ENCODE results near the gene GREB1.

Gene GREB1

GRCh38 chr2:11505652-11506610, 27.9 kb upstream of the GREB1 start:
- no peak for DNase-seq
- in situ Hi-C loops (cut with MboI; ENCODE audit: low pct_unique_long_range_greater_than_20kb, low sequenced_read_pairs), result no loop called here

- in situ Hi-C loops (cut with MboI; ENCODE audit: low pct_unique_long_range_greater_than_20kb, low sequenced_read_pairs), result no loop called here
- DNase-seq, result no peak
These were observed 27.3 kb upstream of the GREB1 start for GRCh38 chr2:11506611-11506969.

- in situ Hi-C loops (cut with MboI; ENCODE audit: low pct_unique_long_range_greater_than_20kb, low sequenced_read_pairs), result no loop called here
- no peak for DNase-seq
These were observed 26.3 kb upstream of the GREB1 start for GRCh38 chr2:11507517-11507916.

GRCh38 chr2:11508279-11508678, 25.6 kb upstream of the GREB1 start:
- DNase-seq, result no peak
- in situ Hi-C loops (cut with MboI; ENCODE audit: low pct_unique_long_range_greater_than_20kb, low sequenced_read_pairs), result no loop called here

- in situ Hi-C loops (cut with MboI; ENCODE audit: low pct_unique_long_range_greater_than_20kb, low sequenced_read_pairs), result no loop called here
These were observed 24.0 kb upstream of the GREB1 start for GRCh38 chr2:11509657-11510360.

GRCh38 chr2:11512431-11512830, 21.4 kb upstream of the GREB1 start:
- no peak for DNase-seq
- in situ Hi-C loops (cut with MboI; ENCODE audit: low pct_unique_long_range_greater_than_20kb, low sequenced_read_pairs), result no loop called here

More at GRCh38 chr2:11509657-11510360, 24.0 kb upstream of the GREB1 start:
- no peak for DNase-seq

- DNase-seq, result no peak
- in situ Hi-C loops (cut with MboI; ENCODE audit: low pct_unique_long_range_greater_than_20kb, low sequenced_read_pairs), result no loop called here
These were observed 20.5 kb upstream of the GREB1 start for GRCh38 chr2:11513319-11513718.

- DNase-seq, result no peak
- in situ Hi-C loops (cut with MboI; ENCODE audit: low pct_unique_long_range_greater_than_20kb, low sequenced_read_pairs), result no loop called here
These were observed 19.6 kb upstream of the GREB1 start for GRCh38 chr2:11514081-11514730.

GRCh38 chr2:11514904-11515303, 18.9 kb upstream of the GREB1 start:
- DNase-seq, result no peak
- in situ Hi-C loops (cut with MboI; ENCODE audit: low pct_unique_long_range_greater_than_20kb, low sequenced_read_pairs), result no loop called here

GRCh38 chr2:11515490-11515981, 18.3 kb upstream of the GREB1 start:
- no peak for DNase-seq
- in situ Hi-C loops (cut with MboI; ENCODE audit: low pct_unique_long_range_greater_than_20kb, low sequenced_read_pairs), result no loop called here

GRCh38 chr2:11516984-11517648, 16.7 kb upstream of the GREB1 start:
- no peak for DNase-seq
- in situ Hi-C loops (cut with MboI; ENCODE audit: low pct_unique_long_range_greater_than_20kb, low sequenced_read_pairs), result no loop called here

GRCh38 chr2:11517906-11518305, 15.9 kb upstream of the GREB1 start:
- in situ Hi-C loops (cut with MboI; ENCODE audit: low pct_unique_long_range_greater_than_20kb, low sequenced_read_pairs), result no loop called here
- no peak for DNase-seq

- in situ Hi-C loops (cut with MboI; ENCODE audit: low pct_unique_long_range_greater_than_20kb, low sequenced_read_pairs), result no loop called here
These were observed 13.7 kb upstream of the GREB1 start for GRCh38 chr2:11520092-11520693.

GRCh38 chr2:11521775-11522174, 12.1 kb upstream of the GREB1 start:
- DNase-seq, result no peak
- in situ Hi-C loops (cut with MboI; ENCODE audit: low pct_unique_long_range_greater_than_20kb, low sequenced_read_pairs), result no loop called here

More at GRCh38 chr2:11520092-11520693, 13.7 kb upstream of the GREB1 start:
- no peak for DNase-seq

- no peak for DNase-seq
- in situ Hi-C loops (cut with MboI; ENCODE audit: low pct_unique_long_range_greater_than_20kb, low sequenced_read_pairs), result no loop called here
These were observed 9.4 kb upstream of the GREB1 start for GRCh38 chr2:11524470-11524869.

- in situ Hi-C loops (cut with MboI; ENCODE audit: low pct_unique_long_range_greater_than_20kb, low sequenced_read_pairs), result no loop called here
- no peak for DNase-seq
These were observed 8.1 kb upstream of the GREB1 start for GRCh38 chr2:11525762-11526161.

GRCh38 chr2:11527001-11527400, 6.8 kb upstream of the GREB1 start:
- DNase-seq, result no peak
- in situ Hi-C loops (cut with MboI; ENCODE audit: low pct_unique_long_range_greater_than_20kb, low sequenced_read_pairs), result no loop called here

- in situ Hi-C loops (cut with MboI; ENCODE audit: low pct_unique_long_range_greater_than_20kb, low sequenced_read_pairs), result no loop called here
- no peak for DNase-seq
These were observed 5.6 kb upstream of the GREB1 start for GRCh38 chr2:11528228-11528627.
